Measurements from ENCODE around the gene SLC45A3.

DNA sequence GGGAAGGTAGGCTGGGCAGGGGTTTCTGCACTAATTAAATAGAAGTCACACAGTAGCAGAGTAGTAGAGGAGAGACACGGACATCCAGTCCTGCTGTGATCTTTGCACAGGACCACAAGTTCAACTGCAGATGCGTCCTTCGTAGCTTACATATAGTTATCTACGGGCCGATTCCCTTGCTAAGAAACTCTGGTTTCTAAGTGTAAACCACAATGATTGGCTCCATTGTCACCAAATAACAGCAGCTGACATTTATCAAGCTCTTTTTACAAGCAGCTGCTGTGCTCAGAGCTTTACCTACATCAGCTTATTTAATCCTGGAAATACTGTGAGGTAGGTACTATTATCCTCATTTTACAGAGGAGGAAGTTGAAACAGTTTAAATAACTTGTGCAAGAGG, 3.1 kb downstream of the SLC45A3 start:
- TF ChIP-seq CTCF (IDR thresholded peaks at IDR 0.05; ENCODE audit: low read length): no peak
- no peak for TF ChIP-seq EZH2 (IDR thresholded peaks at IDR 0.05; ENCODE audit: borderline replicate concordance, low read length)

All from OCI-LY1 (cell line).